ENCODE measurements around the gene MIF4GD. TPM values are rescaled to one million over a fixed set of nuclear protein-coding genes. Genes with fewer than 3 reads are reported as not detected.

Gene MIF4GD
- total and polyA plus RNA-seq, 9 of the 15 experiments (the other 6 are each of a cell fraction or from before 2014, with no cell fraction given): 11.8 to 63.8 (median 28.1) TPM

DNA sequence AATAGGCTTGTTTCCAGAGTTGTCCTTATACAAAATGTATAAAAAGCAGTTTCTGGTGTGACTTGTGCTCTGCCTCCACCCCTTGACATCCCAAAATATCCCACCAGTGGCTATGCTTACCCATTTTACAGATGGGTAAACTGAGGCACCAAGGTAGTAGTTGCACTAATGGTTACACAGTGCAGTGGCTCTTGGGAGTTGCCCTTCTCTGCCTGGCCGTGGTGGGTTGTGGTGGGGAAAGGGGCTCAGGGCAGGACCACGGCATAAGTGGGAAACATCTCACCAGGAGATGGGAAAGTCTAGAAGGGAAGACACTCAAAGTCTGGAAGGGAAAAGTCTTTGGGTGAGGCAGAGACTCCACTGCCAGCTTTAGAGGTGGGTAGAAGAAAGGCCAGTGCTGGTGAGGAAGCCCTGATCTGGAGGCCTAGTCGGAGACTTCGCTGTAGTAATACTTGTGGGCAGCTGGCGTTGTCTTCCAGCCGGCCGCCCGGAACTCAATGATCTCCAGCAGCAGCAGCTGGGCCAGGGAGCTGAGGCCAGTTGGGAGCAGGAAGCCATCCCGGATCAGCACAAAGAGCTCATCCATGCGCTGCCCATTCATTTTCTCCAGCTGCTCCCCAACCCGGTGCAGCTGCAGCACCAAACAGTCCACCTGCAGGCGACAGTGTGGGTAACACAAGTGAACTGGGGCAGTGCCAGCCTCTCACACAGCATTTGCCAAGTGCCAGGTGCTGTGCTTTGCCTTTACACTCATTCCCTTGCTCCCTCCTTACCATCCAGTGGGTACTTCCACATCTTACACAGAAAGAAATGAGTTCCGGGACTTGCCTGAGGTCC is 4.5 kb downstream of the MIF4GD start (continued):
- TF ChIP-seq, protein P1, sequence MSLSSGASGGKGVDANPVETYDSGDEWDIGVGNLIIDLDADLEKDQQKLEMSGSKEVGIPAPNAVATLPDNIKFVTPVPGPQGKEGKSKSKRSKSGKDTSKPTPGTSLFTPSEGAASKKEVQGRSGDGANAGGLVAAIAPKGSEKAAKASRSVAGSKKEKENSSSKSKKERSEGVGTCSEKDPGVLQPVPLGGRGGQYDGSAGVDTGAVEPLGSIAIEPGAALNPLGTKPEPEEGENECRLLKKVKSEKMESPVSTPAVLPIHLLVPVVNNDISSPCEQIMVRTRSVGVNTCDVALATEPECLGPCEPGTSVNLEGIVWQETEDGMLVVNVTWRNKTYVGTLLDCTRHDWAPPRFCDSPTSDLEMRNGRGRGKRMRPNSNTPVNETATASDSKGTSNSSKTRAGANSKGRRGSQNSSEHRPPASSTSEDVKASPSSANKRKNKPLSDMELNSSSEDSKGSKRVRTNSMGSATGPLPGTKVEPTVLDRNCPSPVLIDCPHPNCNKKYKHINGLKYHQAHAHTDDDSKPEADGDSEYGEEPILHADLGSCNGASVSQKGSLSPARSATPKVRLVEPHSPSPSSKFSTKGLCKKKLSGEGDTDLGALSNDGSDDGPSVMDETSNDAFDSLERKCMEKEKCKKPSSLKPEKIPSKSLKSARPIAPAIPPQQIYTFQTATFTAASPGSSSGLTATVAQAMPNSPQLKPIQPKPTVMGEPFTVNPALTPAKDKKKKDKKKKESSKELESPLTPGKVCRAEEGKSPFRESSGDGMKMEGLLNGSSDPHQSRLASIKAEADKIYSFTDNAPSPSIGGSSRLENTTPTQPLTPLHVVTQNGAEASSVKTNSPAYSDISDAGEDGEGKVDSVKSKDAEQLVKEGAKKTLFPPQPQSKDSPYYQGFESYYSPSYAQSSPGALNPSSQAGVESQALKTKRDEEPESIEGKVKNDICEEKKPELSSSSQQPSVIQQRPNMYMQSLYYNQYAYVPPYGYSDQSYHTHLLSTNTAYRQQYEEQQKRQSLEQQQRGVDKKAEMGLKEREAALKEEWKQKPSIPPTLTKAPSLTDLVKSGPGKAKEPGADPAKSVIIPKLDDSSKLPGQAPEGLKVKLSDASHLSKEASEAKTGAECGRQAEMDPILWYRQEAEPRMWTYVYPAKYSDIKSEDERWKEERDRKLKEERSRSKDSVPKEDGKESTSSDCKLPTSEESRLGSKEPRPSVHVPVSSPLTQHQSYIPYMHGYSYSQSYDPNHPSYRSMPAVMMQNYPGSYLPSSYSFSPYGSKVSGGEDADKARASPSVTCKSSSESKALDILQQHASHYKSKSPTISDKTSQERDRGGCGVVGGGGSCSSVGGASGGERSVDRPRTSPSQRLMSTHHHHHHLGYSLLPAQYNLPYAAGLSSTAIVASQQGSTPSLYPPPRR (CRISPR knock-in tag; IDR thresholded peaks at IDR 0.05; ENCODE audit: borderline replicate concordance): no peak
- no peak for TF ChIP-seq NCOR1 (IDR thresholded peaks at IDR 0.05)
- no peak for TF ChIP-seq NEUROD1 (IDR thresholded peaks at IDR 0.05; ENCODE audit: borderline replicate concordance, low read depth, low read length, partially characterized antibody)
- TF ChIP-seq NFE2 (IDR thresholded peaks at IDR 0.05; ENCODE audit: low read depth): no peak
- peak; percentile 87 for TF ChIP-seq CHD4 (IDR thresholded peaks at IDR 0.05; ENCODE audit: insufficient read depth, insufficient replicate concordance, low read depth, low read length, poor library complexity, severe bottlenecking)
- TF ChIP-seq THRAP3 (IDR thresholded peaks at IDR 0.05; ENCODE audit: borderline replicate concordance): no peak
- TF ChIP-seq ADNP (tag; IDR thresholded peaks at IDR 0.05): peak; percentile 93
- TF ChIP-seq TFAM (CRISPR knock-in tag; conservative IDR thresholded peaks at IDR 0.05): no peak
- TF ChIP-seq ZKSCAN8 (CRISPR knock-in tag; IDR thresholded peaks at IDR 0.05): no peak
- no peak for TF ChIP-seq HNRNPK (IDR thresholded peaks at IDR 0.05; ENCODE audit: low read depth, low read length, poor library complexity, severe bottlenecking)
- no peak for TF ChIP-seq EP400 (IDR thresholded peaks at IDR 0.05)
- TF ChIP-seq SAFB2 (IDR thresholded peaks at IDR 0.05; ENCODE audit: borderline replicate concordance, low read depth, low read length, severe bottlenecking): no peak
- TF ChIP-seq ZNF384 (IDR thresholded peaks at IDR 0.05; ENCODE audit: low read depth, low read length): no peak
- no peak for TF ChIP-seq ZKSCAN1 (IDR thresholded peaks at IDR 0.05; ENCODE audit: low read depth, low read length)
- no peak for TF ChIP-seq IRF2 (CRISPR knock-in tag; IDR thresholded peaks at IDR 0.05)
- no peak for TF ChIP-seq TGIF2 (CRISPR knock-in tag; IDR thresholded peaks at IDR 0.05)
- no peak for TF ChIP-seq ZNF174 (CRISPR knock-in tag; IDR thresholded peaks at IDR 0.05)
- no peak for TF ChIP-seq E2F3 (CRISPR knock-in tag; IDR thresholded peaks at IDR 0.05)
- TF ChIP-seq TAF15 (IDR thresholded peaks at IDR 0.05; ENCODE audit: low read depth, low read length): no peak
- TF ChIP-seq, protein P2, sequence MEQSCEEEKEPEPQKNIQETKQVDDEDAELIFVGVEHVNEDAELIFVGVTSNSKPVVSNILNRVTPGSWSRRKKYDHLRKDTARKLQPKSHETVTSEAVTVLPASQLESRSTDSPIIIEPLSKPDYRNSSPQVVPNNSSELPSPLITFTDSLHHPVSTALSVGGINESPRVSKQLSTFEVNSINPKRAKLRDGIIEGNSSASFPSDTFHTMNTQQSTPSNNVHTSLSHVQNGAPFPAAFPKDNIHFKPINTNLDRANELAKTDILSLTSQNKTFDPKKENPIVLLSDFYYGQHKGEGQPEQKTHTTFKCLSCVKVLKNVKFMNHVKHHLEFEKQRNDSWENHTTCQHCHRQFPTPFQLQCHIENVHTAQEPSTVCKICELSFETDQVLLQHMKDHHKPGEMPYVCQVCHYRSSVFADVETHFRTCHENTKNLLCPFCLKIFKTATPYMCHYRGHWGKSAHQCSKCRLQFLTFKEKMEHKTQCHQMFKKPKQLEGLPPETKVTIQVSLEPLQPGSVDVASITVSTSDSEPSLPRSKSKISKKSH (CRISPR knock-in tag; IDR thresholded peaks at IDR 0.05): no peak
- TF ChIP-seq MCM2 (IDR thresholded peaks at IDR 0.05; ENCODE audit: low read depth): no peak
- no peak for TF ChIP-seq KAT2B (IDR thresholded peaks at IDR 0.05; ENCODE audit: low read depth, low read length)
- TF ChIP-seq PURB (CRISPR knock-in tag; IDR thresholded peaks at IDR 0.05; ENCODE audit: low read depth): no peak
- TF ChIP-seq ZNF77 (CRISPR knock-in tag; IDR thresholded peaks at IDR 0.05): no peak

All from K562 (cell line).